Heart left ventricle (tissue), 13 donors: ENCODE measurements around the gene IRF8.

ENCODE experiments used
- POLR2A ChIP-seq, 2 donors: fragments of 450-650 bp; IDR thresholded peaks; one replicate each; pipeline ENCODE4 v1.6.1; 2017; ENCODE audit warnings: antibody characterized with exemption in 2 of 2, mild to moderate bottlenecking in 2 of 2, moderate library complexity in 2 of 2
- TF ChIP-seq, protein P1 (sequence below), 12 donors: fragments of 200-600 bp; sonication (generic) in 4 of 12; IDR thresholded peaks; one replicate each; pipeline versions ENCODE4 v1.5.0 to v1.8.0; 2018 to 2022; ENCODE audit warnings: antibody characterized with exemption in 12 of 12, mild to moderate bottlenecking in 5 of 12
- donor health status: ischemic (EF 13 %, LVEDD 7.1; RV severe dilation, severe dysfunction).
- donor health status: DM: no; HTN: yes; CAD: no.
- donor health status: DM: no; HTN: no; CAD: no.
- donor health status: ischemic (EF 25% LVEDD 6.9; RV normal size, moderate dysfunction).
- donor health status: ischemic (EF 25% LVEDD 5.7; RV mildly dilated, moderate dysfunction).
- donor health status: ischemic (EF 35%, LVEDD 5.7; RV mildly dilated, moderate dysfunction).
- donor health status: nonischemic (EF 11% LVEDD 7.7; RV severe dilation, severe dysfunction).
- donor health status: DM: yes; HTN: yes; CAD: no.
- donor health status: PGD.
- donor health status: ischemic (EF 29% LVEDD 5.4; RV normal size, mild dysfunction).
- donor health status: nonischemic (EF 23%, LVEDD 6.1; RV moderate dilation, normal function).

DNA sequence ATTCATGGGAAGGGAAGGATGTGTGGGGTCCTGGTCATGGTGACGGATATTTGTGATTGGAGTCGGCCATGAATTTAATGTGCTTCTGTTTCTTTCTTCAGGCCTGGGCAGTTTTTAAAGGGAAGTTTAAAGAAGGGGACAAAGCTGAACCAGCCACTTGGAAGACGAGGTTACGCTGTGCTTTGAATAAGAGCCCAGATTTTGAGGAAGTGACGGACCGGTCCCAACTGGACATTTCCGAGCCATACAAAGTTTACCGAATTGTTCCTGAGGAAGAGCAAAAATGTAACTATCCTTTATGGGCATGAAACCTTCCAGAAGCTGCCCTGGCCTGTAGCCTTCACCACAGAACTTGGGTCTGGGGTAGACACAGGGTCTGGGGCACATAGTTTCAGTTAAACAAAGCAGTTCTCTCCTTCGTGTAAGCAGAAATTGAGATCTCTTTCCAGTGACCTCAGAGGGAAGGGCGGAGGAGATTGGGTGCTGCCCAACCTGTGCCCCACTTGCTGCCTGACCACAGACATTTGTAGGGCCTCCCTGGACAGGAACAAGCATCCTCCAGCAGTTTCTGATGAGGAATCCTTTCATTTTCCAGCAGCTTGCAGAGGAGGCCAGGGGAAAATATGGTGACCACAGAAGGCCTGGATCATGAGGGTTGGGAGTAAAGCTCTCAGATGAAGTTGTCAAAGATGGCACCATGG, 10.1 kb downstream of the IRF8 start:
- TF ChIP-seq, protein P1, sequence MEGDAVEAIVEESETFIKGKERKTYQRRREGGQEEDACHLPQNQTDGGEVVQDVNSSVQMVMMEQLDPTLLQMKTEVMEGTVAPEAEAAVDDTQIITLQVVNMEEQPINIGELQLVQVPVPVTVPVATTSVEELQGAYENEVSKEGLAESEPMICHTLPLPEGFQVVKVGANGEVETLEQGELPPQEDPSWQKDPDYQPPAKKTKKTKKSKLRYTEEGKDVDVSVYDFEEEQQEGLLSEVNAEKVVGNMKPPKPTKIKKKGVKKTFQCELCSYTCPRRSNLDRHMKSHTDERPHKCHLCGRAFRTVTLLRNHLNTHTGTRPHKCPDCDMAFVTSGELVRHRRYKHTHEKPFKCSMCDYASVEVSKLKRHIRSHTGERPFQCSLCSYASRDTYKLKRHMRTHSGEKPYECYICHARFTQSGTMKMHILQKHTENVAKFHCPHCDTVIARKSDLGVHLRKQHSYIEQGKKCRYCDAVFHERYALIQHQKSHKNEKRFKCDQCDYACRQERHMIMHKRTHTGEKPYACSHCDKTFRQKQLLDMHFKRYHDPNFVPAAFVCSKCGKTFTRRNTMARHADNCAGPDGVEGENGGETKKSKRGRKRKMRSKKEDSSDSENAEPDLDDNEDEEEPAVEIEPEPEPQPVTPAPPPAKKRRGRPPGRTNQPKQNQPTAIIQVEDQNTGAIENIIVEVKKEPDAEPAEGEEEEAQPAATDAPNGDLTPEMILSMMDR (IDR thresholded peaks at IDR 0.05) = no peak
- TF ChIP-seq POLR2A (IDR thresholded peaks at IDR 0.05) = no peak
